Peyer's patch (tissue), 4 donors: ENCODE results near the gene MAB21L2. TPM values are rescaled to one million over a fixed set of nuclear protein-coding genes. Genes with fewer than 3 reads are reported as not detected.
"Not testable (repeated sequence)": the region's sequence is repeated elsewhere in the genome, so short reads cannot be mapped to it uniquely, and the experiment has no call there.

Experiments
- DNase-seq, 3 donors: peaks; one replicate each; pipeline ENCODE4 v3.0.0-alpha.2; 2017 to 2019
- H3K27ac ChIP-seq, 4 donors: fragments of 200-600 bp; sonication (generic); one replicate each; pipeline ENCODE4 v1.5.1; 2016 to 2019
- H3K27me3 ChIP-seq, 2 donors: fragments of 200-600 bp; sonication (generic); one replicate each; pipeline ENCODE4 v1.5.1; 2019
- H3K36me3 ChIP-seq, 3 donors: fragments of 200-600 bp; sonication (generic); one replicate each; pipeline ENCODE4 v1.5.1; 2016 to 2019
- H3K4me1 ChIP-seq, 4 donors: fragments of 200-600 bp; sonication (generic); one replicate each; pipeline ENCODE4 v1.5.1; 2016 to 2019
- H3K4me3 ChIP-seq, 4 donors: fragments of 200-600 bp; sonication (generic); 1 replicate in 3 of 4; 2 replicates in 1 of 4; pipeline ENCODE4 v1.5.1; 2016 to 2019; ENCODE audit warnings: mild to moderate bottlenecking in 1 of 4
- H3K9me3 ChIP-seq, 4 donors: fragments of 200-600 bp; sonication (generic); one replicate each; pipeline ENCODE4 v1.5.1; 2016 to 2019; ENCODE audit warnings: mild to moderate bottlenecking in 1 of 4
- CTCF ChIP-seq, 6 experiments: fragments of 450-650 bp in 4 of 6; fragments of 200-600 bp in 2 of 6; sonication (generic) in 1 of 6; IDR thresholded peaks; one replicate each; pipeline ENCODE4 v1.5.1; 2017 to 2019; ENCODE audit warnings: antibody characterized with exemption in 6 of 6, mild to moderate bottlenecking in 3 of 6, moderate library complexity in 1 of 6
- POLR2A ChIP-seq, 2 donors: fragments of 450-650 bp; IDR thresholded peaks; one replicate each; pipeline ENCODE4 v1.5.1; 2017; ENCODE audit warnings: antibody characterized with exemption in 2 of 2, mild to moderate bottlenecking in 2 of 2, moderate library complexity in 2 of 2
- total RNA-seq, 4 donors: library from RNA; depleted of rRNA; stranded (reverse); fragments of >200 nt; gene quantifications; one replicate each; pipeline ENCODE4 v1.1.0, GENCODE V29; 2016

Gene MAB21L2
- total RNA-seq, 4 donors from 2014 or later = 3.9 to 55.3 (median 18.7) TPM

DNA sequence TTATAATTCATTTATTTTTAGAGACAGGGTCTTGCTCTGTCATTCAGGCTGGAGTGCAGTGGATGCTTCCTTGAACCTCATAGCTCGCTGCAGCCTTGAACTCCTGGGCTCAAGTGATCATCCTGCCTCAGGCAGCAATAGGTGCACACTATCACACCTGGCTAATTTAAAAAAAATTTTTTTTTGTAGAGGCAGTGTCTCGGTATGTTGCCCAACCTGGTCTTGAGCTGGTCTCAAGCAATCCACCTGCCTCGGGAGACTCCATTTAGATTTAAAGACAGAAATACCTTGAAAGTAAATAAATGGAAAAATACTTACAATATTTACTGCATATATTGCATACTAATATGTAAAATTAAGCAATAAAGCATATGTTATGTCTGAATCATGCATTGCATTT, 40.3 kb upstream of the MAB21L2 start:
- TF ChIP-seq CTCF (IDR thresholded peaks at IDR 0.05) (no peak), POLR2A (IDR thresholded peaks at IDR 0.05) (no peak)
- no peaks in the 10 kb centered on the region for H3K4me1 ChIP-seq
- no peaks in the 10 kb centered on the region for H3K9me3 ChIP-seq
- H3K27ac ChIP-seq = no peak overlapping the region
- H3K27me3 ChIP-seq = no peaks in the 10 kb centered on the region
- DNase-seq = no peak
- H3K4me3 ChIP-seq = no peak overlapping the region
- H3K36me3 ChIP-seq = no peaks in the 10 kb centered on the region

GRCh38 chr4:150543042-150543441, 38.9 kb upstream of the MAB21L2 start:
- no peak overlapping the region for H3K4me3 ChIP-seq
- no peaks in the 10 kb centered on the region for H3K36me3 ChIP-seq
- DNase-seq = no peak
- H3K27me3 ChIP-seq = no peaks in the 10 kb centered on the region
- no peak overlapping the region for H3K27ac ChIP-seq
- no peaks in the 10 kb centered on the region for H3K9me3 ChIP-seq
- no peak for TF ChIP-seq POLR2A (IDR thresholded peaks at IDR 0.05)
- no peak for TF ChIP-seq CTCF (IDR thresholded peaks at IDR 0.05)
- H3K4me1 ChIP-seq = no peaks in the 10 kb centered on the region

- Histone ChIP-seq H3K9me3 (no peaks in the 10 kb centered on the region), H3K27ac (no peak overlapping the region), H3K27me3 (no peaks in the 10 kb centered on the region), H3K4me3 (no peak overlapping the region), H3K4me1 (no peaks in the 10 kb centered on the region), H3K36me3 (no peaks in the 10 kb centered on the region)
- DNase-seq = no peak
- no peak for TF ChIP-seq POLR2A (IDR thresholded peaks at IDR 0.05)
- no peak for TF ChIP-seq CTCF (IDR thresholded peaks at IDR 0.05)
Measured at GRCh38 chr4:150546286-150546685, 35.7 kb upstream of the MAB21L2 start.

- Histone ChIP-seq H3K4me3 (no peak overlapping the region), H3K36me3 (no peaks in the 10 kb centered on the region), H3K27me3 (no peaks in the 10 kb centered on the region), H3K9me3 (no peaks in the 10 kb centered on the region), H3K27ac (no peak overlapping the region), H3K4me1 (no peaks in the 10 kb centered on the region)
- no peak for TF ChIP-seq CTCF (IDR thresholded peaks at IDR 0.05)
- no peak for TF ChIP-seq POLR2A (IDR thresholded peaks at IDR 0.05)
- no peak for DNase-seq
Measured at GRCh38 chr4:150547154-150547838, 34.7 kb upstream of the MAB21L2 start.

DNA sequence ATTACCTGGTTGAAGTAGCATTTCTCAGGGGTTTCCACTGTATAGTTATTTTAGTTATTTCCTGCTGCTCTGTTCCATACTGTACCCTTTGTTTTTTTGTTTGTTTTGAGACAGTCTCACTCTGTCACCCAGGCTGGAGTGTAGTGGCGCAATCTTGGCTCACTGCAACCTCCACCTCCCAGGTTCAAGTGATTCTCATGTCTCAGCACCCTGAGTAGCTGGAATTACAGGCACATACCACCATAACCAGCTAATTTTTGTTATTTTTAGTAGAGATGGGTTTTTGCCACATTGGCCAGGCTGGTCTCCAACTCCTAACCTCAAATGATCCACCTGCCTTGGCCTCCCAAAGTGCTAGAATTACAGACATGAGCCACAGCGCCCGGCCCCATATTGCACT, 24.1 kb upstream of the MAB21L2 start:
- not testable (repeated sequence) for H3K27me3 ChIP-seq, H3K36me3 ChIP-seq, H3K4me3 ChIP-seq, H3K9me3 ChIP-seq, H3K27ac ChIP-seq, DNase-seq, H3K4me1 ChIP-seq

GRCh38 chr4:150561143-150561737, 20.7 kb upstream of the MAB21L2 start:
- no peaks in the 10 kb centered on the region for H3K4me1 ChIP-seq
- H3K9me3 ChIP-seq = no peaks in the 10 kb centered on the region
- no peak for DNase-seq
- H3K4me3 ChIP-seq = no peak overlapping the region
- peaks cover 0 to 7% (median 0%) of the 10 kb centered on the region in 3 donors for H3K36me3 ChIP-seq
- H3K27ac ChIP-seq = no peak overlapping the region
- TF ChIP-seq CTCF (IDR thresholded peaks at IDR 0.05) = no peak
- TF ChIP-seq POLR2A (IDR thresholded peaks at IDR 0.05) = no peak
- H3K27me3 ChIP-seq = no peaks in the 10 kb centered on the region
